ENCODE results near the gene POLR2L.

GRCh38 chr11:830295-831117, 11.8 kb downstream of the POLR2L start:
- TF ChIP-seq EZH2phosphoT487 (IDR thresholded peaks at IDR 0.05; ENCODE audit: insufficient read depth, low read depth) (no peak), EZH2 (IDR thresholded peaks at IDR 0.05; ENCODE audit: insufficient read depth, poor library complexity, severe bottlenecking) (no peak)

Measured in GM23248 (cell line).